Activated T-helper 1 cell treated with anti-CD3 and anti-CD28 coated beads, Interleukin-12 subunit alpha, Interleukin-12 subunit beta, Interleukin-2, Interleukin-4 antibody, amounts not matched to agents 30 ng/mL and 10 ng/mL and 1 ng/mL, durations not matched to agents 14 hours and 24 hours and 36 hours (primary cell): ENCODE data around the gene OR6S1. TPM values are rescaled to one million over a fixed set of nuclear protein-coding genes. Genes with fewer than 3 reads are reported as not detected.
"Not testable (repeated sequence)": the region's sequence is repeated elsewhere in the genome, so short reads cannot be mapped to it uniquely, and the experiment has no call there.

Experiments used
- DNase-seq: peaks from one replicate; pipeline ENCODE4 v3.0.0; 2021; ENCODE audit warnings: low spot score
- H3K27ac Mint-ChIP-seq: one replicate; pipeline ENCODE4 v1.8.0; 2021; ENCODE audit warnings: mild to moderate bottlenecking, mixed read lengths
- H3K27me3 Mint-ChIP-seq: one replicate; pipeline ENCODE4 v1.8.0; 2022; ENCODE audit warnings: mild to moderate bottlenecking, moderate library complexity, mixed read lengths; ENCODE audit not compliant: insufficient read depth
- H3K36me3 Mint-ChIP-seq: one replicate; pipeline ENCODE4 v1.8.0; 2021; ENCODE audit warnings: low read depth, mixed read lengths
- H3K4me1 Mint-ChIP-seq: one replicate; pipeline ENCODE4 v1.8.0; 2021; ENCODE audit warnings: low read depth, mixed read lengths
- H3K4me3 Mint-ChIP-seq: one replicate; pipeline ENCODE4 v1.8.0; 2021; ENCODE audit warnings: mild to moderate bottlenecking, moderate library complexity, mixed read lengths
- H3K9me3 Mint-ChIP-seq: one replicate; pipeline ENCODE4 v1.8.0; 2021; ENCODE audit warnings: mixed read lengths
- intact Hi-C: fragments of 100-400 bp; cut with micrococcal nuclease; formaldehyde crosslinking; loops from one replicate; pipeline ENCODE4 v1.15.1; 2024
- total RNA-seq: library from RNA; stranded (reverse); gene quantifications from 2 replicates; pipeline ENCODE4 v1.2.3, GENCODE V29; 2022

OR6S1 gene
- total RNA-seq, 1 donor from 2014 or later = not detected

GRCh38 chr14:20619688-20620087 lies 21.8 kb downstream of the OR6S1 start:
- H3K4me3 Mint-ChIP-seq, H3K27ac Mint-ChIP-seq, DNase-seq, H3K9me3 Mint-ChIP-seq, intact Hi-C loops, H3K27me3 Mint-ChIP-seq, H3K36me3 Mint-ChIP-seq: not testable (repeated sequence)
- peaks cover 43% of the 10 kb centered on the region for H3K4me1 Mint-ChIP-seq

DNA sequence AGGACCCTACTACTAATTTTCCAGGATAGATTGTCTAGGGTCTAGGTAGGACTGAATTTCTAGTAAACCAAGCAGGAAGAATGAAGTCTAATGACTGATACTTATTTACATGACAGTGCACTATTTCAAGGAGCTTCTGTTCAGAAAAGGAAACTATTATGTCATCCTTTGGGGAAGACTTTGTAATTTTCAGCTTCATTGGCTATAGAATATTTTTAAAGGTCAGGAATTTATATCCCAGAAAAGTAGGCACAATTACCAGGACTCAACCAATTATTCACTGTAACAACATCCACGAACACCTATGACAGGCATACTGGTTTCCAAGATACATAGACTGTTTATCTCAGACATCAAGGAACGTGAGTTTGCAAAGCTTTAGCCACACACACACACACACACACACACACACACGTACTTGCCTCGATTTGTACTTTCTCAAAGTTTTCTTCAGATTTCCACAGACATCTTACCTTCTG lies 23.2 kb downstream of the OR6S1 start:
- Mint-ChIP-seq H3K36me3 (peaks cover 4% of the 10 kb centered on the region), H3K4me3 (no peak overlapping the region), H3K4me1 (peaks cover 30% of the 10 kb centered on the region), H3K27ac (no peak overlapping the region), H3K9me3 (no peaks in the 10 kb centered on the region), H3K27me3 (peaks cover 2% of the 10 kb centered on the region)
- intact Hi-C loops = no loop called here
- no peak for DNase-seq

GRCh38 chr14:20617138-20618003 lies 24.1 kb downstream of the OR6S1 start:
- H3K36me3 Mint-ChIP-seq = peaks cover 4% of the 10 kb centered on the region
- no peak overlapping the region for H3K4me3 Mint-ChIP-seq
- H3K27me3 Mint-ChIP-seq = peaks cover 2% of the 10 kb centered on the region
- peaks cover 20% of the 10 kb centered on the region for H3K4me1 Mint-ChIP-seq
- intact Hi-C loops = no loop called here
- no peaks in the 10 kb centered on the region for H3K9me3 Mint-ChIP-seq
- no peak overlapping the region for H3K27ac Mint-ChIP-seq
- DNase-seq = no peak

GRCh38 chr14:20615996-20616395 lies 25.5 kb downstream of the OR6S1 start:
- H3K36me3 Mint-ChIP-seq = no peaks in the 10 kb centered on the region
- no peak for DNase-seq

DNA sequence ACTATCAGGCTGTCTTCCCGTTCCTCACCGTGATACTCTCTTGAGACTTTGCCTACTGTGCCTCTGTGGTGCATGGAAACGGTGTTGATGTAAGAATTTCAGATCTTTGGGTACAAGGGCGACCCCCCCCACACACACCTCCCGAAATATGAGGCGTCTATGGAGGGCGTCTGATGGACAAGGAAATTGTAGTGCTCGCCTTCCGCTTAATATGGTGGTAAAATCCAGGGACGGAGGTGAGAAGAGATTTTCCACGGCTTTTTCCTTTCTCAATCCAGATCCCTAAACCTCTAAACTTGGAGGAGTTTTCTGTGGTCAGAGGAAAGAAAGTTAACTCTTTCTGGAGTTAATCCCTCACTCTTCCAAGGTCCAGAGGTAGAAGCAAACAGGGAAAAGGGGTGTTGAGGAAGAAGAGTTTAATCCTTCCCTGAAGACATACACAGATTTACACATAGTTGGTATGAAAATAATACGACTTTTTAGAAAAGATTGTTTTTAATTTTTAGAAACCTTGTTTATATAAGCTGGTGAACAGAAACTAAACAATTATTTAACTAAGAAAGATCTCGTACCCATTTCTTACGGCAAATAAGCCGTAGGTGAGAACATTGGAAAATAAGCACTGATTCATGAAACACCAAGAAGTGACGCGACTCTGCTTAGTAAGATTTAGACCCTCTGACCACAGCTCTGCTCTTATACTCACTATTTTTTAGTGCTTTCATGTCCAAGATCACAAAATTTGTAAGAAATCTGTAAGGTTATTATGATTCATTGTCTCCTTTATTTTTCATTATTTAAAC lies 27.3 kb downstream of the OR6S1 start:
- H3K4me3 Mint-ChIP-seq = no peak overlapping the region
- H3K27ac Mint-ChIP-seq = peak overlapping the region; percentile 7
- intact Hi-C loops = loop anchor here (5.0 kb wide), 3 partner anchors 168 to 378 kb away; partner anchors contain the start of gene RNASE6
- H3K9me3 Mint-ChIP-seq = no peaks in the 10 kb centered on the region
- H3K27me3 Mint-ChIP-seq = peaks cover 2% of the 10 kb centered on the region
- DNase-seq = no peak
- no peaks in the 10 kb centered on the region for H3K36me3 Mint-ChIP-seq
- H3K4me1 Mint-ChIP-seq = peaks cover 11% of the 10 kb centered on the region

More at GRCh38 chr14:20615996-20616395, 25.5 kb downstream of the OR6S1 start:
- Mint-ChIP-seq H3K4me3 (no peak overlapping the region), H3K4me1 (peaks cover 11% of the 10 kb centered on the region), H3K27me3 (peaks cover 2% of the 10 kb centered on the region), H3K9me3 (no peaks in the 10 kb centered on the region), H3K27ac (no peak overlapping the region)
- intact Hi-C loops = no loop called here

DNA sequence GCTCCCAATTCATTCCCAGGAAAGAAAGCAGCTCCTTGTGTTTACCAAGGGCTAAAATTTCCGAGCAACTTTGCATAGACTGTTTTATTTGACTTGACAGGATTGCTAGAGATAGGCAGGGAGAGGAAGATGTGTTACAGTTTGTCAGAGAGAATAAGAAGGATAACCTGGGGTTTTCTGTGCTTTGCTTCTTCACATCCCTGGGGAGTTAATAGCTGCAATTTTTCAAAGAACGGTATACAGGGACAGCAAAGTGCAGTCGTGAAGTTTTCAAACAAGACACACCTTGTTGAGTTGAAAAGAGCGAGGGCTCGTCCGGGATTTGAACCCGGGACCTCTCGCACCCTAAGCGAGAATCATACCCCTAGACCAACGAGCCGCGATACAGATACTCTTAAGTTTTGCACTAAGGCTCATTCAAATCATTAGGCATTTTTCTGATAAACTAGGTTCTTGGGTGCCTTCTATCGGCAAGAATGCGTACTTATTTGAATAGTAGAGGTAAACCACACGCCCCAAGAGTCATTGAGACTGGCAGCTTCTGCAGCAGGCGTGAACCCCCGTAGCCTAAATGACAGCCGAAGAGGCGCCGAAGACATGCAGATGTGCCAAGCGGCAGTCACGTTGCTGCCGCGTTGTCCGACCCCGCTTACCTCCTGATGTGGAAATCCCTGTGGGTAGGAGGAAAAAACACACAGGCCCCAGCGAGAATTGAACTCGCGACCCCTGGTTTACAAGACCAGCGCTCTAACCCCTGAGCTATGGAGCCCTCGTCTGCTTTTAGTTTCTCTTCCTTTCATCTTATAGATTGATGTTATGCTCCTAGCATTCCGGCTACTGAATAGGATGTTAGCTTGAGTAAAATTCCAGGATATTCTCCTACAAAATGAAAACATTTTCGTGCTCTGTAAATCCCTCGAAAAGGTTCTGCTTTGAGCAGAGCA lies 28.1 kb downstream of the OR6S1 start:
- Mint-ChIP-seq H3K4me3 (no peak overlapping the region), H3K9me3 (no peaks in the 10 kb centered on the region), H3K36me3 (no peaks in the 10 kb centered on the region), H3K4me1 (peaks cover 11% of the 10 kb centered on the region), H3K27ac (no peak overlapping the region), H3K27me3 (peaks cover 2% of the 10 kb centered on the region)
- DNase-seq = peak; percentile 77
- intact Hi-C loops = loop anchor here (1.0 to 5.0 kb wide), 13 partner anchors 12 to 379 kb away; partner anchors contain the start of genes APEX1, OSGEP, PARP2 and PNP

- H3K36me3 Mint-ChIP-seq = no peaks in the 10 kb centered on the region
- peaks cover 2% of the 10 kb centered on the region for H3K4me1 Mint-ChIP-seq
- DNase-seq = no peak
- no peaks in the 10 kb centered on the region for H3K27me3 Mint-ChIP-seq
- no peak overlapping the region for H3K27ac Mint-ChIP-seq
- intact Hi-C loops = loop anchor here (2.0 to 5.0 kb wide), 4 partner anchors 158 to 380 kb away; partner anchors contain the start of genes APEX1, OSGEP and RNASE6
- H3K9me3 Mint-ChIP-seq = no peaks in the 10 kb centered on the region
- H3K4me3 Mint-ChIP-seq = no peak overlapping the region
These were observed 29.1 kb downstream of the OR6S1 start for GRCh38 chr14:20612403-20612802.

DNA sequence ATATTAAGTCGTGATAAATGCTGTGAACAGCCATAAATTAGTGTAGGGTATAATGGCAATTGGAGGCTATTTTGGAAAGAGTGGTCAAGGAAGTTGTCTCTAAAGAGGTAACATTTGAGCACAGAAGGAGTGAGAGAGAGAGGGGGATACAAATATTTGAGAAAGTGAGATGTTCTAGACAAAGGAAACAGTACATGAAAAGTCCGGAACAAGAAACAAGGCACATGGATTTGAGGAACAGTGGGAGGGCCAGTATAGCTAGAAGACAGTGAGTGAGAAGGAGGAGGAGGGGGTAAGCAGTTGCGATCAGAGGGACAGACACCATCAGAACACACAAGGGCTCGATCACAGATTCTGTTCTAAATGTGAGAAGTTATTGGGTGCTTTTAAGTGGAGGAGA lies 30.2 kb downstream of the OR6S1 start:
- Mint-ChIP-seq H3K4me3 (no peak overlapping the region), H3K36me3 (no peaks in the 10 kb centered on the region), H3K27me3 (no peaks in the 10 kb centered on the region), H3K4me1 (no peaks in the 10 kb centered on the region), H3K9me3 (no peaks in the 10 kb centered on the region), H3K27ac (no peak overlapping the region)
- no peak for DNase-seq
- intact Hi-C loops = loop anchor here (5.0 kb wide), 3 partner anchors 171 to 381 kb away; partner anchors contain the start of gene RNASE6

DNA sequence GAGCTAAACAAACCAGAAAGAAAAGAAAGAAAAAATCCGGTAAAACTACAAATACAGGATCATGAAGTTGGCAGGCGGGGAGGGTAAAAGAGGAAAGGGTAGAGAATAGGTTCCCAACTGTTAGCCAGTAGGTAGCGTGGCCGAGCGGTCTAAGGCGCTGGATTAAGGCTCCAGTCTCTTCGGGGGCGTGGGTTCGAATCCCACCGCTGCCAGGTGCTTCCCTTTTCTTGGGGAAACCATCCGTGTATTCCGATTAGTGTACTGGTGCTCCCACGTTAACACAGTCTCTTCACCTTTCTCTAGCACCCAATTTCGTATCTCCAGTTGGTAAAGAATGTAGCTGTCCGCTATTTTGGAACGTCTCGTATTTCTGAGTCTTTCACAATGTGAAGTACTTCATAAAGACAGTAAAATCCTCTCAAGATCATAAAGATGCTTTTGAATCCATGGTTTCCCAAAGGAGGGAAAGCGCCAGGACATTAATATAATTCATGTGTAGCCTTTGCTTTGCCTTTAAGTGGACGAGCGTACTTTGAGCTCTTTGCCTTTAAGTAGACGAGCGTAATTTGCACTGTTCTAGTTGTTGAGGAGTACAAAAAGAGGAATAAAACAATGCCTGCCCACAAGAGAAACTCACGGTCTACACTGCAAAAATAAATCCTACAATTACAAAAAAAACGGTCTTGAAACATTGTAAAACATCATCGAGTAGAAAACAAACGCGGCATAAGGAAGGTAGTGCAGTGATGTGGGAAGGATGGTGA lies 31.3 kb downstream of the OR6S1 start:
- Mint-ChIP-seq H3K9me3 (no peaks in the 10 kb centered on the region), H3K4me3 (no peak overlapping the region), H3K27ac (no peak overlapping the region), H3K4me1 (no peaks in the 10 kb centered on the region), H3K27me3 (no peaks in the 10 kb centered on the region), H3K36me3 (no peaks in the 10 kb centered on the region)
- intact Hi-C loops = loop anchor here (5.0 kb wide), 3 partner anchors 172 to 382 kb away; partner anchors contain the start of gene RNASE6
- DNase-seq = peak; percentile 62

DNA sequence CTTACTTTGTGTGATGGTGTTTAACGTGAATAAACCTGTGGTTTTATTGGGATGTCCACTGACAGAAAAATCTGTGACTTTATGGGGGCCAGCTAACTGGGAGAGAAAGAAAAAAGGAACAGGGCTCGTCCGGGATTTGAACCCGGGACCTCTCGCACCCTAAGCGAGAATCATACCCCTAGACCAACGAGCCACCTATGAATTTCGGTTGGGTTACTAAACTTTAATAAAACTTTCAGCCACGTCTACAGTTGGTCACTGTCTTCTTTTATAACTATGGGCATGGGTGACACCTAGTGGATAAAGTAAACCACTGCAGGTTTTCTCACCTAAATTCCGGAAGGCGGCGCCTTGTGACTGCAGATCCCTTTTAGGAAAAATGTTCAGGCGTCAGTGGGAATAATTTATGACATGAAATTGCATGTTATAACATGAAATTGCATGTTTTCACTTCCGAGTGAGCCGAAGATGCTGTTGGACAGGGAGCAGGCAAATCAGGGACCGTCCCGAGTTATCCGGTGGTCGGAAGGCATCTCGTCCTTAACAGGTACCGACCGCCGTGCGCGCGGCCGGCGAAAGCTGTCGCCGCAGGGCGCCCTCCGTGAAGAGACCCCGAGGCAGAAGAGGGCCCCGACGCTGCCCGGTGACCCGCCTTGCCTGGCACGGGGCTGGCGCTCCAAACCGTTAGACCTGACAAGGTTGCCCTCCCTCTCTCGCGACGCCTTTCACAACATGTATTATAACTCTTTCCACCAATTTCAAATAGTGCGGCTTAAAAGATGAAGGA lies 32.1 kb downstream of the OR6S1 start:
- no peak overlapping the region for H3K4me3 Mint-ChIP-seq
- no peaks in the 10 kb centered on the region for H3K4me1 Mint-ChIP-seq
- no peaks in the 10 kb centered on the region for H3K36me3 Mint-ChIP-seq
- peak; percentile 57 for DNase-seq
- intact Hi-C loops = loop anchor here (1.0 to 5.0 kb wide), 9 partner anchors 78 to 383 kb away; partner anchors contain the start of genes RNASE6 and TTC5
- H3K27me3 Mint-ChIP-seq = no peaks in the 10 kb centered on the region
- no peak overlapping the region for H3K27ac Mint-ChIP-seq
- no peaks in the 10 kb centered on the region for H3K9me3 Mint-ChIP-seq
